ENCODE measurements around the gene KCNQ1.

DNA sequence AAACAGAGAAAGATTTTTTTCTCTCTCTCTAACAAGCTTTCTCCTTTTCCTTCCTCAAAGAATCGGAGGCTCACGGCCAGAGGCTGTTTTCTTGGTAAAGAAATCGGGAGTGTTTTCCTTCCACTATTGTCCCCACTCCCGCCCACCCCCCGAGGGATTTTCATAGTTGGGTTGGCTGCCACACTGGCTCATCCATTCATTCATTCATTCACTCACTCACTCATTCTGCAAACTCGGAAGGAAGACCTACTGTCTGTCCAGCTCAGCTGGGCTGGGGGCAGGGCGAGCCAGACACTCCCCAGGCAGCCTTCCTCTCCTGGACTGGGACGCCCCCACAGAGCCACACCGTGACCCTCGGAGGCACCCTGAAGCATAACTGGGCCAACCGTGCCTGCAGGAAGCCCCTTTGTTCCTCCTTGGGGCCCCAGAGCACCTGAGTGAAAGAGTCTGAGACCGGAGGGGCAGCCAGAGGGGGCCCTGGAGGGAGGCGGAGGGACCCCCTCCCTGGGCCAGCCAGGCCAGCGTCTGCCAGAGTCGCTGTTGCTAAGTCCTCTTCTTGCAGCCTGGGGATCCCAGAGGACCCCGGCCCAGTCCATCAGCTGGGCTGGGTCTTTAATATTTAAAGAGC, 423.8 kb downstream of the KCNQ1 start:
- TF ChIP-seq, protein P1, sequence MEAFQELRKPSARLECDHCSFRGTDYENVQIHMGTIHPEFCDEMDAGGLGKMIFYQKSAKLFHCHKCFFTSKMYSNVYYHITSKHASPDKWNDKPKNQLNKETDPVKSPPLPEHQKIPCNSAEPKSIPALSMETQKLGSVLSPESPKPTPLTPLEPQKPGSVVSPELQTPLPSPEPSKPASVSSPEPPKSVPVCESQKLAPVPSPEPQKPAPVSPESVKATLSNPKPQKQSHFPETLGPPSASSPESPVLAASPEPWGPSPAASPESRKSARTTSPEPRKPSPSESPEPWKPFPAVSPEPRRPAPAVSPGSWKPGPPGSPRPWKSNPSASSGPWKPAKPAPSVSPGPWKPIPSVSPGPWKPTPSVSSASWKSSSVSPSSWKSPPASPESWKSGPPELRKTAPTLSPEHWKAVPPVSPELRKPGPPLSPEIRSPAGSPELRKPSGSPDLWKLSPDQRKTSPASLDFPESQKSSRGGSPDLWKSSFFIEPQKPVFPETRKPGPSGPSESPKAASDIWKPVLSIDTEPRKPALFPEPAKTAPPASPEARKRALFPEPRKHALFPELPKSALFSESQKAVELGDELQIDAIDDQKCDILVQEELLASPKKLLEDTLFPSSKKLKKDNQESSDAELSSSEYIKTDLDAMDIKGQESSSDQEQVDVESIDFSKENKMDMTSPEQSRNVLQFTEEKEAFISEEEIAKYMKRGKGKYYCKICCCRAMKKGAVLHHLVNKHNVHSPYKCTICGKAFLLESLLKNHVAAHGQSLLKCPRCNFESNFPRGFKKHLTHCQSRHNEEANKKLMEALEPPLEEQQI (IDR thresholded peaks at IDR 0.05): no peak
- no peak for TF ChIP-seq NR3C1 (CRISPR knock-in tag; IDR thresholded peaks at IDR 0.05)
- TF ChIP-seq BRCA1 (IDR thresholded peaks at IDR 0.05): no peak
- no peak for TF ChIP-seq BRCA1 (CRISPR knock-in tag; IDR thresholded peaks at IDR 0.05)
- no peak for TF ChIP-seq RFX5 (IDR thresholded peaks at IDR 0.05; ENCODE audit: low read depth, low read length)
- no peak for TF ChIP-seq SAP30 (IDR thresholded peaks at IDR 0.05; ENCODE audit: borderline replicate concordance, insufficient read depth, low read depth, low read length, poor library complexity, severe bottlenecking)
- TF ChIP-seq LCOR (CRISPR knock-in tag; IDR thresholded peaks at IDR 0.05): no peak
- no peak for TF ChIP-seq PHF8 (IDR thresholded peaks at IDR 0.05; ENCODE audit: borderline replicate concordance, low read length)
- no peak for TF ChIP-seq ZNF354B (CRISPR knock-in tag; IDR thresholded peaks at IDR 0.05)
- no peak for TF ChIP-seq MAFK (IDR thresholded peaks at IDR 0.05; ENCODE audit: low read length)
- TF ChIP-seq POLR2AphosphoS5 (IDR thresholded peaks at IDR 0.05; ENCODE audit: control insufficient read depth, insufficient read depth, low read depth, low read length): no peak
- no peak for TF ChIP-seq ELF4 (CRISPR knock-in tag; IDR thresholded peaks at IDR 0.05)
- no peak for TF ChIP-seq GATA2 (CRISPR knock-in tag; IDR thresholded peaks at IDR 0.05)
- TF ChIP-seq PHF20 (IDR thresholded peaks at IDR 0.05; ENCODE audit: partially characterized antibody): no peak
